Immature natural killer cell (primary cell): ENCODE results near the gene RSPH1. TPM values are rescaled to one million over a fixed set of nuclear protein-coding genes. Genes with fewer than 3 reads are reported as not detected.

Experiments
- DNase-seq, 3 donors: peaks; one replicate each; pipeline ENCODE4 v3.0.0; 2022; ENCODE audit warnings: mixed read lengths in 1 of 3
- H3K27ac Mint-ChIP-seq, 6 donors: one replicate each; pipeline ENCODE4 v1.8.0; 2020; ENCODE audit warnings: mixed read lengths in 6 of 6, mild to moderate bottlenecking in 5 of 6, inconsistent platforms in 4 of 6, moderate library complexity in 3 of 6
- H3K27me3 Mint-ChIP-seq, 3 donors: one replicate each; pipeline ENCODE4 v1.8.0; 2020 to 2021; ENCODE audit warnings: low read depth in 3 of 3, mild to moderate bottlenecking in 3 of 3, mixed read lengths in 3 of 3, moderate library complexity in 3 of 3, inconsistent platforms in 1 of 3
- H3K36me3 Mint-ChIP-seq, 3 donors: one replicate each; pipeline ENCODE4 v1.8.0; 2020; ENCODE audit warnings: mixed read lengths in 3 of 3, inconsistent platforms in 2 of 3, mild to moderate bottlenecking in 2 of 3
- H3K4me1 Mint-ChIP-seq, 2 donors: one replicate each; pipeline ENCODE4 v1.8.0; 2020; ENCODE audit warnings: inconsistent platforms in 2 of 2, mild to moderate bottlenecking in 2 of 2, mixed read lengths in 2 of 2, moderate library complexity in 1 of 2
- H3K4me3 Mint-ChIP-seq, 5 donors: one replicate each; pipeline ENCODE4 v1.8.0; 2020; ENCODE audit warnings: mild to moderate bottlenecking in 5 of 5, mixed read lengths in 5 of 5, inconsistent platforms in 3 of 5, moderate library complexity in 3 of 5
- H3K9me3 Mint-ChIP-seq, 6 donors: one replicate each; pipeline ENCODE4 v1.8.0; 2020; ENCODE audit warnings: mild to moderate bottlenecking in 6 of 6, mixed read lengths in 6 of 6, inconsistent platforms in 4 of 6, moderate library complexity in 3 of 6
- polyA plus RNA-seq, 3 donors: library from polyadenylated mRNA; unstranded; fragments of 300-500 nt; fragmentation: Illumina TruSeq; gene quantifications; one replicate each; pipeline ENCODE4 v1.2.3, GENCODE V29; 2021

Gene RSPH1
- polyA plus RNA-seq, 3 donors from 2014 or later = 0.37 TPM; not detected in 2

- peaks cover 3 to 25% (median 20%) of the 10 kb centered on the region in 3 donors for H3K27me3 Mint-ChIP-seq
- peaks cover 0 to 4% (median 0%) of the 10 kb centered on the region in 3 donors for H3K36me3 Mint-ChIP-seq
- no peak overlapping the region for H3K27ac Mint-ChIP-seq
- no peaks in the 10 kb centered on the region for H3K9me3 Mint-ChIP-seq
- DNase-seq = no peak
- peaks cover 6 to 8% of the 10 kb centered on the region in 2 donors for H3K4me1 Mint-ChIP-seq
- no peak overlapping the region for H3K4me3 Mint-ChIP-seq
These were observed 48.8 kb downstream of the RSPH1 start for GRCh38 chr21:42447182-42447581.

- DNase-seq = no peak
- Mint-ChIP-seq H3K27me3 (peaks cover 3 to 23% (median 22%) of the 10 kb centered on the region in 3 donors), H3K36me3 (peaks cover 0 to 4% (median 0%) of the 10 kb centered on the region in 3 donors), H3K9me3 (no peaks in the 10 kb centered on the region), H3K27ac (no peak overlapping the region), H3K4me1 (peaks cover 6 to 8% of the 10 kb centered on the region in 2 donors), H3K4me3 (no peak overlapping the region)
These were observed 49.5 kb downstream of the RSPH1 start for GRCh38 chr21:42446531-42446930.

- H3K4me1 Mint-ChIP-seq = peaks cover 7 to 11% of the 10 kb centered on the region in 2 donors
- H3K27me3 Mint-ChIP-seq = peaks cover 3 to 24% (median 19%) of the 10 kb centered on the region in 3 donors
- H3K4me3 Mint-ChIP-seq = no peak overlapping the region
- no peak for DNase-seq
- peaks cover 0 to 4% (median 0%) of the 10 kb centered on the region in 3 donors for H3K36me3 Mint-ChIP-seq
- no peaks in the 10 kb centered on the region for H3K9me3 Mint-ChIP-seq
- H3K27ac Mint-ChIP-seq = no peak overlapping the region
These were observed 50.7 kb downstream of the RSPH1 start for GRCh38 chr21:42445311-42445710.

- H3K4me3 Mint-ChIP-seq = no peak overlapping the region
- peaks cover 8 to 11% of the 10 kb centered on the region in 2 donors for H3K4me1 Mint-ChIP-seq
- DNase-seq = no peak
- no peaks in the 10 kb centered on the region for H3K9me3 Mint-ChIP-seq
- peaks cover 8 to 30% (median 18%) of the 10 kb centered on the region in 3 donors for H3K27me3 Mint-ChIP-seq
- H3K36me3 Mint-ChIP-seq = peaks cover 0 to 2% (median 0%) of the 10 kb centered on the region in 3 donors
- H3K27ac Mint-ChIP-seq = no peak overlapping the region
These were observed 51.3 kb downstream of the RSPH1 start for GRCh38 chr21:42444745-42445059.

GRCh38 chr21:42443876-42444744 is 51.9 kb downstream of the RSPH1 start:
- Mint-ChIP-seq H3K27ac (no peak overlapping the region), H3K27me3 (peaks cover 14 to 33% (median 17%) of the 10 kb centered on the region in 3 donors), H3K4me1 (peaks cover 13 to 16% of the 10 kb centered on the region in 2 donors), H3K36me3 (peaks cover 0 to 3% (median 0%) of the 10 kb centered on the region in 3 donors), H3K4me3 (no peak overlapping the region), H3K9me3 (no peaks in the 10 kb centered on the region)
- no peak for DNase-seq

GRCh38 chr21:42443181-42443785 is 52.7 kb downstream of the RSPH1 start:
- Mint-ChIP-seq H3K36me3 (peaks cover 0 to 3% (median 0%) of the 10 kb centered on the region in 3 donors), H3K9me3 (no peaks in the 10 kb centered on the region), H3K4me3 (no peak overlapping the region), H3K27me3 (peaks cover 18 to 37% (median 20%) of the 10 kb centered on the region in 3 donors), H3K4me1 (peaks cover 17 to 18% of the 10 kb centered on the region in 2 donors), H3K27ac (no peak overlapping the region)
- DNase-seq = no peak

GRCh38 chr21:42441963-42442362 is 54.1 kb downstream of the RSPH1 start:
- Mint-ChIP-seq H3K9me3 (no peaks in the 10 kb centered on the region), H3K4me1 (peaks cover 18 to 19% of the 10 kb centered on the region in 2 donors), H3K4me3 (no peak overlapping the region), H3K27me3 (peaks cover 14 to 42% (median 19%) of the 10 kb centered on the region in 3 donors), H3K27ac (no peak overlapping the region), H3K36me3 (peaks cover 0 to 3% (median 0%) of the 10 kb centered on the region in 3 donors)
- DNase-seq = no peak

- no peaks in the 10 kb centered on the region for H3K9me3 Mint-ChIP-seq
- H3K36me3 Mint-ChIP-seq = peaks cover 0 to 3% (median 0%) of the 10 kb centered on the region in 3 donors
- DNase-seq = no peak
- H3K27ac Mint-ChIP-seq = peak overlapping the region in 1 of 6 donors; percentile 80
- H3K4me1 Mint-ChIP-seq = peaks cover 18 to 19% of the 10 kb centered on the region in 2 donors
- peaks cover 9 to 44% (median 19%) of the 10 kb centered on the region in 3 donors for H3K27me3 Mint-ChIP-seq
- peak overlapping the region in 2 of 5 donors; percentile 19 to 62 for H3K4me3 Mint-ChIP-seq
These were observed 55.7 kb downstream of the RSPH1 start for GRCh38 chr21:42440187-42440792.

- Mint-ChIP-seq H3K27ac (peak overlapping the region in 3 of 6 donors; percentile 80 to 90 (median 88)), H3K4me1 (peaks cover 18 to 19% of the 10 kb centered on the region in 2 donors), H3K9me3 (no peaks in the 10 kb centered on the region), H3K27me3 (peaks cover 9 to 48% (median 23%) of the 10 kb centered on the region in 3 donors), H3K36me3 (peaks cover 0 to 3% (median 0%) of the 10 kb centered on the region in 3 donors), H3K4me3 (peak overlapping the region in 2 of 5 donors; percentile 53 to 62)
- DNase-seq = peak in 1 of 3 donors; percentile 39
These were observed 56.5 kb downstream of the RSPH1 start for GRCh38 chr21:42439284-42440186.

GRCh38 chr21:42438316-42439205 is 57.5 kb downstream of the RSPH1 start:
- Mint-ChIP-seq H3K9me3 (peaks cover 0 to under 1% (median 0%) of the 10 kb centered on the region in 6 donors), H3K4me3 (no peak overlapping the region), H3K27ac (peak overlapping the region in 1 of 6 donors; percentile 74), H3K27me3 (peaks cover 15 to 54% (median 28%) of the 10 kb centered on the region in 3 donors), H3K4me1 (peaks cover 18 to 19% of the 10 kb centered on the region in 2 donors), H3K36me3 (peaks cover 0 to 3% (median 0%) of the 10 kb centered on the region in 3 donors)
- DNase-seq = no peak

- Mint-ChIP-seq H3K27ac (no peak overlapping the region), H3K9me3 (peaks cover 0 to 8% (median 2%) of the 10 kb centered on the region in 6 donors), H3K4me1 (peaks cover 18 to 19% of the 10 kb centered on the region in 2 donors), H3K36me3 (peaks cover 0 to 7% (median 0%) of the 10 kb centered on the region in 3 donors), H3K27me3 (peaks cover 19 to 59% (median 31%) of the 10 kb centered on the region in 3 donors), H3K4me3 (peak overlapping the region in 1 of 5 donors; percentile 31)
- DNase-seq = no peak
These were observed 58.2 kb downstream of the RSPH1 start for GRCh38 chr21:42437786-42438185.

GRCh38 chr21:42436914-42437313 is 59.1 kb downstream of the RSPH1 start:
- no peak overlapping the region for H3K27ac Mint-ChIP-seq
- H3K27me3 Mint-ChIP-seq = peaks cover 25 to 62% (median 31%) of the 10 kb centered on the region in 3 donors
- DNase-seq = no peak
- peaks cover 18 to 19% of the 10 kb centered on the region in 2 donors for H3K4me1 Mint-ChIP-seq
- H3K9me3 Mint-ChIP-seq = peaks cover 4 to 16% (median 8%) of the 10 kb centered on the region in 6 donors
- H3K36me3 Mint-ChIP-seq = peaks cover 0 to 14% (median 6%) of the 10 kb centered on the region in 3 donors
- H3K4me3 Mint-ChIP-seq = no peak overlapping the region
